KMS-11 (cell line): ENCODE data around the gene PDHB.

ENCODE experiments used
- H2AFZ ChIP-seq: fragments of 200-600 bp; sonication (generic); 2 replicates; pipeline ENCODE4 v1.6.1; 2016; ENCODE audit warnings: antibody characterized with exemption, mixed run types, low read depth
- H3K27ac ChIP-seq: fragments of 200-600 bp; sonication (generic); 2 replicates; pipeline ENCODE4 v1.6.1; 2016; ENCODE audit warnings: mild to moderate bottlenecking, mixed run types
- H3K27me3 ChIP-seq: fragments of 200-600 bp; sonication (generic); 2 replicates; pipeline ENCODE4 v1.6.1; 2017; ENCODE audit warnings: mild to moderate bottlenecking, low read depth, mixed run types, moderate library complexity; ENCODE audit not compliant: insufficient read depth
- H3K36me3 ChIP-seq: fragments of 200-600 bp; sonication (generic); 2 replicates; pipeline ENCODE4 v1.6.1; 2017; ENCODE audit warnings: mild to moderate bottlenecking, mixed run types; ENCODE audit not compliant: insufficient read depth
- H3K4me1 ChIP-seq: fragments of 200-600 bp; sonication (generic); 2 replicates; pipeline ENCODE4 v1.6.1; 2016; ENCODE audit warnings: mild to moderate bottlenecking, low read depth, mixed run types; ENCODE audit not compliant: poor library complexity, severe bottlenecking
- H3K4me2 ChIP-seq: fragments of 200-600 bp; sonication (generic); 2 replicates; pipeline ENCODE4 v1.7.0; 2016; ENCODE audit warnings: mild to moderate bottlenecking, mixed run types
- H3K4me3 ChIP-seq: fragments of 200-600 bp; sonication (generic); IDR thresholded peaks from 2 replicates; pipeline ENCODE4 v1.6.1; 2017; ENCODE audit warnings: low read depth, low read length, mixed read lengths; ENCODE audit not compliant: insufficient read depth
- H3K79me2 ChIP-seq: fragments of 200-600 bp; sonication (generic); 2 replicates; pipeline ENCODE4 v1.6.1; 2016; ENCODE audit warnings: low read depth, mixed run types; ENCODE audit not compliant: insufficient read depth
- H3K9ac ChIP-seq: fragments of 200-600 bp; sonication (generic); 2 replicates; pipeline ENCODE4 v1.6.1; 2016; ENCODE audit warnings: mild to moderate bottlenecking, mixed run types
- H4K20me1 ChIP-seq: fragments of 200-600 bp; sonication (generic); 2 replicates; pipeline ENCODE4 v1.6.1; 2016; ENCODE audit warnings: mild to moderate bottlenecking, mixed run types; ENCODE audit not compliant: insufficient read depth
- TF ChIP-seq, protein P1 (sequence below): fragments of 200-600 bp; sonication (generic); conservative IDR thresholded peaks from 2 replicates; pipeline ENCODE4 v1.6.1; 2017; ENCODE audit warnings: low read depth, mild to moderate bottlenecking, antibody characterized with exemption, low read length, moderate library complexity, mixed read lengths

PDHB gene

GRCh38 chr3:58398669-58399333 lies 34.8 kb downstream of the PDHB start:
- no peaks in the 10 kb centered on the region for H3K79me2 ChIP-seq
- H3K27ac ChIP-seq, result no peak overlapping the region
- H2AFZ ChIP-seq, result no peak overlapping the region
- no peak overlapping the region for H3K4me3 ChIP-seq
- no peaks in the 10 kb centered on the region for H3K27me3 ChIP-seq
- H3K4me1 ChIP-seq, result no peaks in the 10 kb centered on the region
- no peak overlapping the region for H3K4me2 ChIP-seq
- TF ChIP-seq, protein P1, sequence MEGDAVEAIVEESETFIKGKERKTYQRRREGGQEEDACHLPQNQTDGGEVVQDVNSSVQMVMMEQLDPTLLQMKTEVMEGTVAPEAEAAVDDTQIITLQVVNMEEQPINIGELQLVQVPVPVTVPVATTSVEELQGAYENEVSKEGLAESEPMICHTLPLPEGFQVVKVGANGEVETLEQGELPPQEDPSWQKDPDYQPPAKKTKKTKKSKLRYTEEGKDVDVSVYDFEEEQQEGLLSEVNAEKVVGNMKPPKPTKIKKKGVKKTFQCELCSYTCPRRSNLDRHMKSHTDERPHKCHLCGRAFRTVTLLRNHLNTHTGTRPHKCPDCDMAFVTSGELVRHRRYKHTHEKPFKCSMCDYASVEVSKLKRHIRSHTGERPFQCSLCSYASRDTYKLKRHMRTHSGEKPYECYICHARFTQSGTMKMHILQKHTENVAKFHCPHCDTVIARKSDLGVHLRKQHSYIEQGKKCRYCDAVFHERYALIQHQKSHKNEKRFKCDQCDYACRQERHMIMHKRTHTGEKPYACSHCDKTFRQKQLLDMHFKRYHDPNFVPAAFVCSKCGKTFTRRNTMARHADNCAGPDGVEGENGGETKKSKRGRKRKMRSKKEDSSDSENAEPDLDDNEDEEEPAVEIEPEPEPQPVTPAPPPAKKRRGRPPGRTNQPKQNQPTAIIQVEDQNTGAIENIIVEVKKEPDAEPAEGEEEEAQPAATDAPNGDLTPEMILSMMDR, result no peak
- no peaks in the 10 kb centered on the region for H3K36me3 ChIP-seq
- H4K20me1 ChIP-seq, result no peaks in the 10 kb centered on the region
- H3K9ac ChIP-seq, result no peak overlapping the region

DNA sequence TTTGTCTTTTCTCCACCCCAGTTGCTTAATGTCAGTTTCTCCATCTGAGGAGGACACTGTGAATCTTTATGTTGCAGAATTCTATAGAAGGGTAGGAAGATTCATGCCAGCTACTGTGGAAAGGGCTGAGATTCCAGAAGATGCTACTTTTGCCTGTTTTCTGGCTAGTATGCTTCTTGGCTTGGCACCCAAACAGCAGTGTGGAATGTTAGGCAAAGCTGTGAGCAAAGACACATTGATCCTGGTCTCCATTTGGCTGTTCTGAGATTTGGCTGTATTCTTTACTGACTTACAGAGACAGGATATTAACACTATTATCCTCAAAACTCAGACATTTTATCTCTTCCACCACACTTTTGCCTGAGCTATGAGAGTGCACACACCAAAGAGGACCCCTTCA lies 39.3 kb downstream of the PDHB start:
- H2AFZ ChIP-seq, result no peak overlapping the region
- TF ChIP-seq, protein P1, result no peak
- H3K4me3 ChIP-seq, result no peak overlapping the region
- H3K9ac ChIP-seq, result no peak overlapping the region
- no peak overlapping the region for H3K4me2 ChIP-seq
- no peaks in the 10 kb centered on the region for H4K20me1 ChIP-seq
- no peak overlapping the region for H3K27ac ChIP-seq
- no peaks in the 10 kb centered on the region for H3K4me1 ChIP-seq
- no peaks in the 10 kb centered on the region for H3K79me2 ChIP-seq
- H3K27me3 ChIP-seq, result no peaks in the 10 kb centered on the region
- H3K36me3 ChIP-seq, result no peaks in the 10 kb centered on the region

DNA sequence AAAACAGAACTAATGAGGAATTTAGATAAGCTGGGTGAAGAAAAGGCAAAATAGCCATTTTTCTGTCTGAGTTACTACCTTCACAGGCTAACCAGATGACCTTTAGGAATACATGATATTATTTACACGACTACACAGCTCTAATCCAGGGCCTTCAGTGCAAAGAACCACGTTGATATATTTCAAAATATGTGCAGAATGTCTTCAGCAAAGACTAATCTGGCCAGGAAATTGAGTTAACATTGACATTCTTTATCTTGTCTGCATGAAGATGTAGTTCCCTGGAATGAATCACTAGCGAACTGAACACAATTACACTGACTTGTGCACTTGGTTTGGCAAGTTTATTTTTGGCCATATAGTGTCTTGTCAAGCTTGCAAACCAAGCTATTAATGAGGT lies 41.5 kb downstream of the PDHB start:
- Histone ChIP-seq H3K4me3 (no peak overlapping the region), H3K4me1 (no peaks in the 10 kb centered on the region), H3K79me2 (no peaks in the 10 kb centered on the region), H3K27ac (no peak overlapping the region), H3K9ac (no peak overlapping the region), H3K27me3 (no peaks in the 10 kb centered on the region), H3K4me2 (no peak overlapping the region), H3K36me3 (no peaks in the 10 kb centered on the region), H2AFZ (no peak overlapping the region), H4K20me1 (no peaks in the 10 kb centered on the region)
- TF ChIP-seq, protein P1, result no peak

DNA sequence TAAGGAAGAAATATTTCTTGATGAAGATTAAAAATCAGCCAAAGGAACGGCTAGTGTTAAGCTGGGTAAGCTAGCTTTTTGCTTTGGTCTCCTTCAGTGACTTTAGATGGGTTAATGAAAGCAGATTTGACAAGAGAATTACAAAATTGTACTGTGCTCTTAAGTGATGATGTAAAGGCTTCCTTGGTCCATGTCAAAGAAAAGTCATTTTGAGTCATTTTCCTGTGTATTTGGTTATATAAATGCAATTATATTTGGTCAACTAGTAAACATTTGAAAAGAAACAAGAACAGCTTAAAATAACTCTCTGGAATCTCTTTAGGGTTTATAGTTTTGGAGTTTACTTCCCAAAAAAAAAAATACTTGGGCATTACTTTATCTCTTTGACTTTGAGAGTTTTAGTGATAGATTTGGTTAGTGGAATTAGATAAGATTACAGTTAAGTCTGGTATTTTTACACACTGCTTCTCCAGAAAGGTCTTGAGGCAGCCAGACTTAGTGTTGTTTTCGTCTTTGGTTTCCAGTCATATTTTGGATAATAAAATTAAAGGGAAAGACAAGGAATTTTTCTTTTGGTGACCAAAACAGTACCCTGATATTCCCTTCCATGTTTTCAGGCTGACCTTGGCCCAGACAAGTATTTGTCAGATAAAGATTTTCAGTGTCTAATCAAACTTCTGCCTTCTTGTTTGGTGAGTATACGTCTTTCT lies 42.3 kb downstream of the PDHB start:
- Histone ChIP-seq H3K79me2 (no peaks in the 10 kb centered on the region), H4K20me1 (no peaks in the 10 kb centered on the region), H3K4me3 (no peak overlapping the region), H3K36me3 (no peaks in the 10 kb centered on the region), H3K27me3 (no peaks in the 10 kb centered on the region), H3K9ac (no peak overlapping the region), H3K4me2 (no peak overlapping the region), H3K4me1 (no peaks in the 10 kb centered on the region), H2AFZ (no peak overlapping the region), H3K27ac (no peak overlapping the region)
- TF ChIP-seq, protein P1, result no peak
